Upper lobe of left lung (tissue), 6 donors: ENCODE results near the gene ZIC5. TPM values are rescaled to one million over a fixed set of nuclear protein-coding genes. Genes with fewer than 3 reads are reported as not detected.

Experiments used
- ATAC-seq, 2 donors: fragments of 200-7000 bp; cut with Tn5 transposase; one replicate each; pipeline ENCODE4 v1.9.1; 2022; ENCODE audit warnings: mild to moderate bottlenecking in 2 of 2, moderate library complexity in 2 of 2; ENCODE audit not compliant: low FRiP score in 2 of 2
- DNase-seq, 2 donors: peaks; one replicate each; pipeline ENCODE4 v3.0.0-alpha.2; 2019 to 2020
- H3K27ac ChIP-seq, 4 donors: fragments of 200-600 bp; sonication (generic); one replicate each; pipeline ENCODE4 v1.5.1; 2016 to 2019
- H3K27me3 ChIP-seq, 4 donors: fragments of 200-600 bp; sonication (generic); one replicate each; pipeline ENCODE4 v1.5.1; 2017 to 2019
- H3K36me3 ChIP-seq, 4 donors: fragments of 200-600 bp; sonication (generic); one replicate each; pipeline ENCODE4 v1.5.1; 2016 to 2019
- H3K4me1 ChIP-seq, 4 donors: fragments of 200-600 bp; sonication (generic); one replicate each; pipeline ENCODE4 v1.5.1; 2018 to 2019
- H3K4me3 ChIP-seq, 4 donors: fragments of 200-600 bp; sonication (generic); one replicate each; pipeline ENCODE4 v1.5.1; 2017 to 2019; ENCODE audit warnings: mild to moderate bottlenecking in 2 of 4, moderate library complexity in 1 of 4
- H3K9me3 ChIP-seq, 4 donors: fragments of 200-600 bp; sonication (generic); one replicate each; pipeline ENCODE4 v1.5.1; 2018 to 2019
- CTCF ChIP-seq, 6 experiments: fragments of 450-650 bp in 4 of 6; fragments of 200-600 bp in 2 of 6; sonication (generic) in 2 of 6; IDR thresholded peaks; one replicate each; pipeline ENCODE4 v1.5.1; 2016 to 2019; ENCODE audit warnings: antibody characterized with exemption in 6 of 6
- EP300 ChIP-seq, 4 donors: sonication (generic); formaldehyde crosslinking; IDR thresholded peaks; one replicate each; pipeline ENCODE4 v1.5.1; 2017; ENCODE audit warnings: antibody characterized with exemption in 4 of 4, control low read depth in 2 of 4
- POLR2A ChIP-seq, 4 donors: fragments of 450-650 bp; IDR thresholded peaks; one replicate each; pipeline ENCODE4 v1.5.1; 2016 to 2017; ENCODE audit warnings: antibody characterized with exemption in 4 of 4, mild to moderate bottlenecking in 2 of 4
- POLR2AphosphoS5 ChIP-seq, 2 donors: sonication (generic); formaldehyde crosslinking; IDR thresholded peaks; one replicate each; pipeline ENCODE4 v1.5.1; 2017; ENCODE audit warnings: antibody characterized with exemption in 2 of 2
- WGBS, 2 donors: methylation state at CpG; one replicate each; pipeline ENCODE4 v1.1.5; 2017 to 2018; 5-methylcytosine and 5-hydroxymethylcytosine counted together
- total RNA-seq, 6 donors: library from RNA; depleted of rRNA in 4 of 6; stranded (reverse); fragments of >200 nt in 4 of 6; gene quantifications; one replicate each; pipeline versions ENCODE4 v1.1.0 to v1.2.1, GENCODE V29; 2016 to 2021
- donor health status: DM: no; HTN: no; CAD: no; lungs with moderate emphysema.
- donor health status: DM: no; HTN: yes; CAD: no; lungs with severe emphysema.

ZIC5 gene
- total RNA-seq, 6 donors from 2014 or later: 0.07 TPM; not detected in 5

- no peak for ATAC-seq
- H3K27ac ChIP-seq: no peak overlapping the region
- no peak for DNase-seq
- H3K36me3 ChIP-seq: no peaks in the 10 kb centered on the region
- no peak overlapping the region for H3K4me3 ChIP-seq
- H3K27me3 ChIP-seq: peaks cover 7 to 87% (median 56%) of the 10 kb centered on the region in 4 donors
- H3K4me1 ChIP-seq: peaks cover 27 to 38% (median 29%) of the 10 kb centered on the region in 4 donors
- peaks cover 0 to 4% (median 1%) of the 10 kb centered on the region in 4 donors for H3K9me3 ChIP-seq
- 17% methylated on average over 11 of the region's 11 CpGs for WGBS, 2 donors
- TF ChIP-seq EP300 (IDR thresholded peaks at IDR 0.05): no peak
- no peak for TF ChIP-seq CTCF (IDR thresholded peaks at IDR 0.05)
- TF ChIP-seq POLR2AphosphoS5 (IDR thresholded peaks at IDR 0.05): no peak
- TF ChIP-seq POLR2A (IDR thresholded peaks at IDR 0.05): no peak
These were observed 1.7 kb upstream of the ZIC5 start for GRCh38 chr13:99973163-99973807.

- Histone ChIP-seq H3K4me1 (peaks cover 31 to 42% (median 33%) of the 10 kb centered on the region in 4 donors), H3K4me3 (no peak overlapping the region), H3K27ac (no peak overlapping the region), H3K36me3 (no peaks in the 10 kb centered on the region), H3K27me3 (peaks cover 9 to 88% (median 59%) of the 10 kb centered on the region in 4 donors), H3K9me3 (peaks cover 0 to 4% (median 1%) of the 10 kb centered on the region in 4 donors)
- ATAC-seq (no peak), DNase-seq (no peak)
- no peak for TF ChIP-seq EP300 (IDR thresholded peaks at IDR 0.05)
- no peak for TF ChIP-seq POLR2AphosphoS5 (IDR thresholded peaks at IDR 0.05)
- TF ChIP-seq CTCF (IDR thresholded peaks at IDR 0.05): no peak
- no peak for TF ChIP-seq POLR2A (IDR thresholded peaks at IDR 0.05)
- WGBS, 2 donors: 14 to 18% methylated on average over 18 of the region's 18 CpGs
These were observed 694 bp upstream of the ZIC5 start for GRCh38 chr13:99972190-99972731.

- WGBS, 2 donors: 0 to 1% methylated on average over 5 to 27 of the region's 118 CpGs
- Histone ChIP-seq H3K36me3 (no peaks in the 10 kb centered on the region), H3K9me3 (peaks cover 0 to 4% (median 1%) of the 10 kb centered on the region in 4 donors), H3K4me1 (peaks cover 31 to 42% (median 33%) of the 10 kb centered on the region in 4 donors), H3K27ac (no peak overlapping the region), H3K27me3 (peaks cover 9 to 90% (median 59%) of the 10 kb centered on the region in 4 donors), H3K4me3 (peak overlapping the region in 3 of 4 donors; percentile 26 to 32 (median 31))
- ATAC-seq: no peak
- TF ChIP-seq CTCF (IDR thresholded peaks at IDR 0.05): no peak
- no peak for TF ChIP-seq EP300 (IDR thresholded peaks at IDR 0.05)
- no peak for TF ChIP-seq POLR2AphosphoS5 (IDR thresholded peaks at IDR 0.05)
- TF ChIP-seq POLR2A (IDR thresholded peaks at IDR 0.05): no peak
- peak in 1 of 2 donors; percentile 74 for DNase-seq
These were observed 654 bp downstream of the ZIC5 start for GRCh38 chr13:99970651-99971575.

- H3K4me1 ChIP-seq: peaks cover 31 to 42% (median 33%) of the 10 kb centered on the region in 4 donors
- WGBS, 2 donors: 2 to 3% methylated on average over 37 to 43 of the region's 79 CpGs
- peaks cover 9 to 87% (median 55%) of the 10 kb centered on the region in 4 donors for H3K27me3 ChIP-seq
- H3K4me3 ChIP-seq: peak overlapping the region in 3 of 4 donors; percentile 17 to 33 (median 26)
- H3K27ac ChIP-seq: no peak overlapping the region
- ATAC-seq (no peak), DNase-seq (peak in 1 of 2 donors; percentile 84)
- H3K9me3 ChIP-seq: peaks cover 0 to 3% (median 0%) of the 10 kb centered on the region in 4 donors
- no peaks in the 10 kb centered on the region for H3K36me3 ChIP-seq
- TF ChIP-seq POLR2A (IDR thresholded peaks at IDR 0.05): no peak
- no peak for TF ChIP-seq CTCF (IDR thresholded peaks at IDR 0.05)
- TF ChIP-seq EP300 (IDR thresholded peaks at IDR 0.05): no peak
- TF ChIP-seq POLR2AphosphoS5 (IDR thresholded peaks at IDR 0.05): no peak
These were observed 1.5 kb downstream of the ZIC5 start for GRCh38 chr13:99969919-99970650.
